Measurements from ENCODE around the gene TEX54.
"Not testable (repeated sequence)": the region's sequence is repeated elsewhere in the genome, so short reads cannot be mapped to it uniquely, and the experiment has no call there.

The TEX54 gene

DNA sequence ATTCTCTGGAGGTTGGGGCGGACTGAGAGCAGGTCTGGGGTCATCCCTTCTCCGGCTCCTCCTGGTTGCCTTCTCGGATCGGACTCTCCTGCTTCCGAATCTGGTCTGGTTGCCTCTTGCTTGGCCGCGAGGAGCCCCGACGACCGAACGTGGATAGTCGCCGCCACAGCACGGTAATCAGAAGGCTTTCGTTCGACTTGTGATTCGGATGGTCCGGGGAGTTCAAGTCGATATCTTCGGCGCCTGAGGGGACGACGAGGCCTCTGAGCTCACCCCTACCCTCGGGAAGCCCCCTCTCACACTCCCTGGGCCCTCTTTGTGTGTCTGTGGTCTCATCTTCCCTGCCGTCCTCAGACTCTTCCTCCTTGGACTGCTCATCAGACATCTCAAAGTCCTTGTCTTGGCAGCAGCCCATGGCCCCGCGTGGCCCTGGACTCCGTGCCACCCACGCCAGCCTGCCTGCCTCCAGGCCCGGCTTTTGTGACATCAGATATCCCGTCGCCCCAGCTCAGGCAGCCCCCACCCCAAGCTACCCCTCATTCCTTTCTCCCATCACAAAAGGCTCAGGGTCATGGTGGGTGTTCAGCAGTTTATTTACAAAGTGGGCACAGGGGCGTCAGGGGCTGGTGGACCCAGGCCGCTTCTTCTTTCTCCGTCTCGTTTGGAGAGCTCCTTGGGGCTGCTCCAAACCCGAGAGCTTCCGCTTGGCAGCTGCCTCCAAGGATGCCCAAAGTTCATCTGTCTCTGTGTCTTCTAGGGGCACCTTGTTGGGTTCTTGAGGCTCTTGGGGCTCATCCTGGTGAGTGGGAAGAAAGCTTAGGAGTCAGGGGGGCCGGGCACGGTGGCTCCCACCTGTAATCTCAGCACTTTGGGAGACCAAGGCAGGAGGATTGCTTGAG lies at the start of gene TEX54:
TSS of gene TEX54 (minus strand) at position 506 of the 899 bp plus-strand sequence.
- no peak for FAIRE-seq

DNA sequence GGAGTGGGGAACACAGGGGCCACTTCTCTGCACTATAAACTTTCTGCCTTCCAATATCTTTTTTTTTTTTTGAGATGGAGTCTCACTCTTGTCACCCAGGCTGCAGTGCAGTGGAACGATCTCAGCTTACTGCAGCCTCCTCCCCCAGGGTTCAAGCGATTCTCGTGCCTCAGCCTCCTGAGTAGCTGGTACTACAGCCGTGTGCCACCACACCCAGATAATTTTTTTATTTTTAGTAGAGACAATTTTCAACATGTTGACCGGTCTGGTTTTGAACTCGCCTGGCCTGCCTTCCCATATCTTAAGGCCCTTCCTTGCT lies 49.7 kb upstream of the TEX54 start:
- FAIRE-seq: no peak

DNA sequence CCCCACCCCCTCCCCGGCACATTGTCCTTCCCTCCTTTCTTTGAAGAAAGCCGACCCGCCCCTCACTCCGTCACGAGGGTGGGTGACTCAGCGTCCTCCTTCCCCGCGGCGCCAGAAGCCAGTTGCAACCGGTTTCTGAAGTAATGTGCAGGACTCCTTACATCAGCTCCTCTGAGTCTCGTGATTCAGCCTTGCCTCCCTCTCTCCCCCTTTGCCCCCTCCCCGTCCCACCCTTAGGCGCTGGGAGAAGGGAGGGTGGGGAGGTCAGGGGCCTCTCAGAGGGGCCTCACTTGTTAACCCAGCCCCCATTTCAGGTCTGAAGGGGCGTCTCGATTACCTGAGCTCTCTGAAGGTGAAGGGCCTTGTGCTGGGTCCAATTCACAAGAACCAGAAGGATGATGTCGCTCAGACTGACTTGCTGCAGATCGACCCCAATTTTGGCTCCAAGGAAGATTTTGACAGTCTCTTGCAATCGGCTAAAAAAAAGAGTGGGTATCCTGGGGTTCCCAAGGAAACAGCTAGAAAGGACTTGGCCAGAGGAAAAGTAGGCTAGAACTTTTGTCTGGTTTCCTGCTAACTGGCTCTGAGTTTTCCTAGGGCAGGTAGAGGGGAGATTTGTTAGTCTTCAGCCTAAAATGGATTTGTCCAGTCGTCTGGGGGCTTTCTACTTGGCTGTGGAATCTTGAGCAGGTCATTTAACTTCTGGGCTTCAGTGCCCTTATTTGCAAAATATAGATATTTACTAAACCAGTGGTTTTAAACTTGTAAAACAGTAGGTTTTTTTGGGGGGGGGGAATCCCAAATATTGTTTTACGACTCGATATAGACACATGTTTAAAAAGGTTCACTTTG lies 49.2 kb upstream of the TEX54 start:
- no peak for FAIRE-seq

DNA sequence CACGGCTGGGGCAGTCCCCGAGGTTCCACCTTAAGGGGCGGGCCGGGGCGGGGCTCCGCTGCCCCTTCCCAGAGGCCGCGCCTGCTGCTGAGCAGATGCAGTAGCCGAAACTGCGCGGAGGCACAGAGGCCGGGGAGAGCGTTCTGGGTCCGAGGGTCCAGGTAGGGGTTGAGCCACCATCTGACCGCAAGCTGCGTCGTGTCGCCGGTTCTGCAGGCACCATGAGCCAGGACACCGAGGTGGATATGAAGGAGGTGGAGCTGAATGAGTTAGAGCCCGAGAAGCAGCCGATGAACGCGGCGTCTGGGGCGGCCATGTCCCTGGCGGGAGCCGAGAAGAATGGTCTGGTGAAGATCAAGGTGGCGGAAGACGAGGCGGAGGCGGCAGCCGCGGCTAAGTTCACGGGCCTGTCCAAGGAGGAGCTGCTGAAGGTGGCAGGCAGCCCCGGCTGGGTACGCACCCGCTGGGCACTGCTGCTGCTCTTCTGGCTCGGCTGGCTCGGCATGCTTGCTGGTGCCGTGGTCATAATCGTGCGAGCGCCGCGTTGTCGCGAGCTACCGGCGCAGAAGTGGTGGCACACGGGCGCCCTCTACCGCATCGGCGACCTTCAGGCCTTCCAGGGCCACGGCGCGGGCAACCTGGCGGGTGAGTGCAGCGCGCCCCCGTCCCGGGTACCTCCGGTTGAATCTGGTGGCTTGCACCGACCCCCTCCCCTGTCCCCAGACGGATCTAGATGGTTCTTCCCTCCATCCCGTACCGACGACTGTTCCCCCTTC lies 48.4 kb upstream of the TEX54 start, which contains the start of gene SLC3A2:
TSS of gene SLC3A2 (plus strand) at position 94 of the 776 bp plus-strand sequence. CDS start at position 222, 128 bp downstream.
- no peak for FAIRE-seq

DNA sequence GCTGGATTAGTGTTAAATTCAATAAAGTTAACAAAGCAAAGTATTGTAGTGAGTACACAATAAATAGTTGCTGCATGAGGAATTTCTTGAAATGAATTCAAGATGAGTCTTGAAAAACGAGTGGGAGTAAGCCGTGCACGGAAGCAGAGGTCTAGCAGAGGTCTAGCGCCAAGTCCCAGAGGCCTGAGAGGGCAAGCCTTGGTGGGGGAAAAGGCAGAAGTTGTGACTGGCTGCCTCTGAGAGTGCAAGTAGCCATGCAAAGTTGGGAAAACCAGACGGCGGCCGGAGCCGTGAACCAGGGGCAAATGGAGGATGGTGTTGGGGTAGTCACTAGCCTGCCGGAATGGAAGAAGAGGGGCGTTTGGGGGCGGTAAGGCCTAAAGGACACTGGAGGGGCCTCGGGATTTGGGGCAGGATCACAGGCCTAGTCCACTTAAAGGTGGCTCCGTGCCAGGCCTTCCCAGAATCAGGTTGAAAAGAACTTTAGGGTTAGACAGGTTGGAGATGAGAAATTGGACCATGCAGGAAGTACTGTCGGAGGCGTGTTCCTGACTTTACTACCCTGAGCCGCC lies 47.7 kb upstream of the TEX54 start:
- no peak for FAIRE-seq

DNA sequence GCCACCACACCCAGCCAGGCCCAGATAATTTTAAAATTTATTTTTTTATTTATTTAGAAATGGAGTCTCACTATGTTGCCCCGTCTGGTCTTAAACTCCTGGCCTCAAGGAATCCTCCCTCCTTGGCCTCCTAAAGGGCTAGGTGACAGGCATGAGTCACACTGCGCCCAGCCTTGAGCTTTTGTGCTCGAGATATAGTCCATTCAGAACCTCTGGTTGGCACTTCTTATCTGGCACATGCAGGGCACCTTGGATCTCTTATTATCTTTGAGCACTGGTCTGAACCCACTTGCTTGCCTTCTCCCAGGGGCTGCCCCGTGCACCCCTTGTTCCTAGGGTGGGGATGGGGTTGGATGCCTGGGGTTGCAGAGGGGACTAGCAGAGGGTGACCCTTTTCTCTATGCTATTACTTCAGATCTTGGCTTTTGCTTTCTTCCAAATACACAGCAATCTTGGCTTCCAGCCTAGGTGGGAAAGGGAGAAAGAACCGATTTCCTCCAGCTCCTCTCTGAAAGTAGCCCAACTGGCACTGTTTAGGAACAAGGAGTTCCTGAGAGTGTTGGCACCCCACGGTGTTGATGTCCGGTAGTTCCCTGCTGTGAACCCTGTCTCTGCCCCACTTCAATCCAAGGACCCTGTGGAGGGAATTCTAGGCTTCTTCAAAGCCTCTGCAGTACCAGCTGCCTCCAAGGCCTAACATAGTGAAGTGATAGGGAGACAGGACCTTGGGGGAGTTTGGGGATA lies 46.8 kb upstream of the TEX54 start:
- FAIRE-seq: no peak

DNA sequence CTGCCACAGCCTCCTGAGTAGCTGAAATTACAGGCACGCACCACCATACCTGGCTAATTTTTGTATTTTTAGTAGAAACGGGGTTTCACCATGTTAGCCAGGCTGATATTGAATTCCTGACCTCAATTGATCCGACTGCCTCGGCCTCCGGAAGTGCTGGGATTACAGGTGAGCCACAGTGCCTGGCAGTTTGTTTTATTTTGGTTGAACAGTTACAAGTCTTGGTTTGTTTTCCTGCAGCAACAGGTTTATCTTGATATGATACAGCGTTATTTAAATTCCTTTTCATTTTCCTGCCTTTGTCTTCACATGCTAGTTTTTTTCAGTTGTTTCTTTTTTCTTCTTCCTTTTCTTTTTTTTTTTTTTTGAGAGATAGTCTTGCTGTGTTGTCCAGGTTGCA lies 44.1 kb upstream of the TEX54 start:
- FAIRE-seq: no peak

DNA sequence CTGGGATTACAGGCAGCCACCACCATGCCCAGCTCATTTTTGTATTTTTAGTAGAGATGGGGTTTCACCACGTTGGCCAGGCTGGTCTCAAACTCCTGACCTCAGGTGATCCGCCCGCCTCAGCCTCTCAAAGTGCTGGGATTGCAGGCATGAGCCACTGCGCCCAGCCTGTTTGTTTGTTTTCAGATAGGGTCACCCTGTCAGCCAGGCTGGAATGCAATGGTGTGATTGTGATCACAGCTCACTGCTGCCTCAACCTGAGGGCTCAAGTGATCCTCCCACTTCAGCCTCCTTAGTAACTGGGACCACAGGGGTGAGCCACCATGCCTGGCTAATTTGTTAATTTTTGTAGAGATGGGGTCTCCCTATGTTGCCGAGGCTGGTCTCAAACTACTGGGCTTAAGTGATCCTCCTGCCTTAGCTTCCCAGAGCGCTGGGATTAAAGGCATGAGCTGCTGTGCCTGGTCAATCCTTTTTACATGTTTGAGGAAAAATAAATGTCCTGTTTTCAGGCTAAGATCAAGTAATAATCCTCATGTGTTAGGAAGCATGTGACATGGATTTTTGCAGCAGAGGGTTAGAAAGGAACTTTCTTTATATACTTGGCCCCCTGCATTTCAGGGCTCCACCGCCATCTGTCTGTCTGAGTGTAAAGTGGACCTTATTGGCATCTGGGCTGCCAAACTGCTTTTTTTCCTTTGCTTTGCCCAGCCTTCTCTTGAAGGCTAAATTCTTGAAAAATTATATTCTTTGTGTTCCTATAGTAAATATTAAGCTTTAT lies 43.2 kb upstream of the TEX54 start:
- no peak for FAIRE-seq

DNA sequence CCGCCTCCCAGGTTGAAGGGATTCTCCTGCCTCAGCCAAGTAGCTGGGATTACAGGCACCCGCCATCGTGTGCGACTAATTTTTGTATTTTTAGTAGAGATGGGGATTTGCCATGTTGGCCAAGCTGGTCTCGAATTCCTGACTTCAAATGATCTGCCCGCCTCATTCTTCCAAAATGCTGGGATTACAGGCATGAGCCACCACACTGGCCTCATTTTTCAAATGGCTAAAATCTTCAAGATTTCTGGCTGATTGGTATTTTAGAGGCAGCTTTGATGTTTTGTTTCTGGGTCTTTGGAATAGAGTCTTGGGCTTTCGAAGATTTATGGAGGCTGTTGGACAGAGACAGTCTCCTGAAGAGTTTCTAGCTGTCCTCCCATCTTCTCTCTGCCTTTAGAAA lies 42.2 kb upstream of the TEX54 start:
- FAIRE-seq: no peak

DNA sequence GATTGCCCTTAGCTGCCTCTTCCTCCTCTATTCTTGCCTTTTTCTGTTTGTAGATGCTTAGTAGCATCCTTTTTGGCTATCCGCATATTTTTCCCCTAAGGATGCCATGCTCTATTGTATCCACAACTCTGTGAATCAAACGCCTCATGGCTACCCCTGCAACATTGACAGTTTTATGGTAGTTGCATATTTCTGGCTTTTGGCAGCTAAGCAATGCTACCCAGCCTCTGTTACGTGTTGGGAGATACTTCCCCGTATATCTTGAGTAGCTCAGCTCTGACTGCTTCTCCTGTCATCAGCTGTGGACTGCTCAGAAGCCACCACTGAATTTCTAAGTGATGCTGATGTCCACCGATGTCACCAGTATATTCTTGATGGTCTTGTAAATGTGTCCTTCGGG lies 33.0 kb upstream of the TEX54 start:
- FAIRE-seq: no peak

DNA sequence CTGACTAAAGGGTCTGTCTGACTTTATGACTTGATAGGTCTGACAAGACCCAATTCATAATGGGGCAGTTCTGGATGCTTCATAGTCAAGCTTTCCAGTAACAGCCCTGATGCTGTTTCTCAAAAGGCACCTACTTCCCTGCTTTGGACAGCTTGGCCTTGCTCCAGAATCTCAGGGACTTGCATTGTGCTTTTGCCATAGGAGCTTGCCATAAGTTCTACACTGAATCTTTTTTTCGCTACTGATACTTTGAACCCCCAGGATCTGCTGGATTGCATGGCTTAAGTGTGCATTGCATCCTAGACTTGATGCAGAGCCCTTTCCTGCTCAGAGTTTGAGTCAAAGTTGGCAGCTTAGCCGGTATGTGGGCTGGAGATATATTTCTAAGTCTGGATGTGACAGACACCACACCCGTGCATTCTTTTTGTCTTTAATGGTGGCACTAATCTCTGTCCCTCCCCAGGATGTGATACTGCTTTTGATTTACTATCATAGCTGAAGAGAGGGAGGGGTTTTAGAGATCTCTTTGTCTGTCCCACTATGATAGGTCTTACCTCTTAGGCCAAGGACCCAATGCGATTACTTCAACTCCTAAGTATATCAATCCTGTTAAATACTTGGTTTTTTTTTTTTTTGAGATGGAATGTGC lies 31.2 kb upstream of the TEX54 start:
- FAIRE-seq: no peak

DNA sequence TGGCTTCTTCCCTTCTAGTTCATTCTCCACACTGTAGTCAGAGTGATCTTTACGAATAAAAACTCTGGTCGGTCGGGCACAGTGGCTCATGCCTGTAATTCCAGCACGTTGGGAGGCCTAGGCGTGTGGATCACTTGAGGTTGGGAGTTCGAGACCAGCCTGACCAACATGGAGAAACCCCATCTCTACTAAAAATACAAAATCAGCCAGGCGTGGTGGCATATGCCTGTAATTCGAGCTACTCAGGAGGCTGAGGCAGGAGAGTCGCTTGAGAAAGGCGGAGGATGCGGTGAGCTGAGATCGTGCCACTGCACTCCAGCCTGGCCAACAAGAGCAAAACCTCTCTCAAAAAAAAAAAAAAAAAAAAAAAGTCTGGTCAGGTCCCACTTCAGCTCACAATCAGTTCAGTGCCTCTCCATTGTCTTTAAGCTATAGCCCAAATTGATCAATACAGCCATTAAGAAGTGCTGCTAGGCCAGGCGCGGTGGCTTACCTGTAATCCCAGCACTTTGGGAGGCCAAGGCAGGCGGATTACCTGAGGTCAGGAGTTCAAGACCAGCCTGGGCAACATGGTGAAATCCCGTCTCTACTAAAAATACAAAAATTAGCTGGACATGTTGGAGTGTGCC lies 29.0 kb upstream of the TEX54 start:
- not testable (repeated sequence) for FAIRE-seq

DNA sequence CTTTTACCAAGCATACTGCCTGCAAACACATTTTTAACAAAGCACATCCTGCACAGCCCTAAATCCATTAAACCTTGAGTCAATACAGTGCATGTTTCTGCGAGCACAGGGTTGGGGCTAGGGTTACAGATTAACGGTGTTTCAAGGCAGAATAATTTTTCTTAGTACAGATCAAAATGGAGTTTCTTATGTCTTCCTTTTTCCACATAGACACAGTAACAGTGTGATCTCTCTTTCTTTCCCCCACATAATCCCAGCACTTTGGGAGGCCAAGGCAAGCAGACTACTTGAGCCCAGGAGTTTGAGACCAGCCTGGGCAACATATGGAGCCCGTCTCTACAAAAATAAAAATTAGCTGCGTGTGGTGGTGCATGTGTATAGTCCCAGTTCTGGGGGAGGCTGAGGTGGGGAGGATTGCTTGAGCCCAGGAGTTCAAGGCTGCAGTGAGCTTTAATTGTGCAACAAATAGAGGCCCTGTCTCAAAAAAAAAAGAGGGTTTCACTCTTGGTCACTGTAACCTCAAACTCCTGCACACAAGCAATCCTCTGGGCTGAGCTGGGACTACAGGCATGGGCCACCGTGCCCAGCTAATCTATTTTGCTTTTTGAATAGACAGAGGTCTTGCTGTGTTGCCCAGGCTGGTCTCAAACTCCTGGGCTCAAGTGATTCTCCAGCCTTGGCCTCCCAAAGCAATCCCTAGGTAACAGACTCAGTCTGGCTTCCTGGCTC lies 28.4 kb upstream of the TEX54 start:
- FAIRE-seq: no peak

DNA sequence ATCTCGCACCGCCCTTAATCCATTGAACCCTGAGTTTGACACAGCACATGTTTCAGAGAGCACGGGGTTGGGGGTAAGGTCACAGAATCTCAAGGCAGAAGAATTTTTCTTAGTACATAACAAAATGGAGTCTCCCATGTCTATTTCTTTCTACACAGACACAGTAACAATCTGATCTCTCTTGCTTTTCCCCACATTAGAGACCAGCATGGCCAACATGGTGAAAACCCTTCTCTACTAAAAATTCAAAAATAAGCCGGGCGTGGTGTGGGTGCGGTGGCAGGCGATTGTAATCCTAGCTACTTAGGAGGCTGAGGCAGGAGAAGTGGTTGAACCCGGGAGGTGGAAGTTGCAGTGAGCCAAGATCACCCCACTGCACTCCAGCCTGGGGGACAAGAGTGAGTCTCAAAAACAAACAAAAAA lies 26.7 kb upstream of the TEX54 start:
- FAIRE-seq: not testable (repeated sequence)

DNA sequence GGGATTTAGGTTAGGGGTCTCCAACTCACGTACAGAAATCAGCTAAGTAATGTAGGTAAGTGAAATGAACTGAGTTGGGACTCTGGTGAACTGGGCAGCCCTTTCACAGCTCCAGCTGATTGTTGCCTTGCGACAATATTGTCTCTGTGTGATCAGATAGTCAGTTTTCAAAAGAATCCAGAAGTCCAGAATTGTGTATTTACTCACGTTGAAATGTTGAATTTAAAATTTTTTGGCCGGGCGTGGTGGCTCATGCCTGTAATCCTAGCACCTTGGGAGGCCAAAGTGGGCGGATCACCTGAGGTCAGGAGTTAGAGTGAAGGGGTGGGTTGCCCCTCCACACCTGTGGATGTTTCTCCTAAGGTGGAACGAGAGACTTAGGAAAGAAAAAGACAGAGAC lies 25.6 kb upstream of the TEX54 start:
- no peak for FAIRE-seq

DNA sequence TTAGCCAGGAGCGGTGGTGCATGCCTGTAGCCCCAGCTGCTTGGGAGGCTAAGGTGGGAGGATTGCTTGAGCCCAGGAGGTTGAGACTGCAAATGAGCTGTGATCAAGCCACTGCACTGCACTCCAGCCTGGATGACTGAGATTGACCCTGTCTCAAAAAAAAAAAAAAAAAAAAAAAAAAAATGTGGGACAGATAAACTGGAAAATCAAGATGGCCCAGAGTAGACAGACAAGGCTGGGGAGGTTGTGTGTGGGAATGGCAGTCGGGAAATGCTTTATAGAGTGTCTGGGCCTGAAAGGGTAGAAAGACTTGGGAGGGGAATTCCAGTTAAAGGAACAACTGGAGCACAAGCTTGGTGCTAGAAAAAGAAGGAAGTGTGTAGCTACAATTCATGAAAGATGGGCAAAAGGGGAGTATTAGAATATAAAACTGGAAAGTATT lies 24.9 kb upstream of the TEX54 start:
- FAIRE-seq: no peak

DNA sequence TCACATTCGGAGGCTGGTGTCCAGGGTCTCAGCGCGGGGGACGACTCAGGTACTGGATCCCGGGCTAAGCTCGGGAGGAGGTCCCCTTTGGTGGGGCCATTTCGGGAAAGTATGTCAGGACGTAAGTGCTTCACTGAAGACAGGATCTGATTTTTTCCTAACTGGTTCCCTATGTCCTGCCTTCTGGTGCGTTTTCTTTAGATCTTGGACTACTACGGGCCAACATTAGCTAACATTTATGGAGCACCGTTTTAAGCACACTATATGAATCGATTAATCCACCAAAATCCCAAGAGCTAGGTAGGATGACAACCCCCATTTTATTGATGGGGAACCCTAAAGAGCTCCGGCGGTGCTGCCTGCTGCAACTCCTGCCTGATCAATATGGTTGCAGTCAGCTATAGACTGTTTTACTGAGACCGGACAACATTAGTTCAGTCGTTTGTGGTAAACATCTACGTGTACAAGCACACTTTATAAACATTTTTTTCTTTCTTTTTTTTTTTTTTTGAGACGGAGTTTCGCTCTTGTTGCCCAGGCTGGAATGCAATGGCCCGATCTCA lies 23.8 kb upstream of the TEX54 start:
- FAIRE-seq: no peak

DNA sequence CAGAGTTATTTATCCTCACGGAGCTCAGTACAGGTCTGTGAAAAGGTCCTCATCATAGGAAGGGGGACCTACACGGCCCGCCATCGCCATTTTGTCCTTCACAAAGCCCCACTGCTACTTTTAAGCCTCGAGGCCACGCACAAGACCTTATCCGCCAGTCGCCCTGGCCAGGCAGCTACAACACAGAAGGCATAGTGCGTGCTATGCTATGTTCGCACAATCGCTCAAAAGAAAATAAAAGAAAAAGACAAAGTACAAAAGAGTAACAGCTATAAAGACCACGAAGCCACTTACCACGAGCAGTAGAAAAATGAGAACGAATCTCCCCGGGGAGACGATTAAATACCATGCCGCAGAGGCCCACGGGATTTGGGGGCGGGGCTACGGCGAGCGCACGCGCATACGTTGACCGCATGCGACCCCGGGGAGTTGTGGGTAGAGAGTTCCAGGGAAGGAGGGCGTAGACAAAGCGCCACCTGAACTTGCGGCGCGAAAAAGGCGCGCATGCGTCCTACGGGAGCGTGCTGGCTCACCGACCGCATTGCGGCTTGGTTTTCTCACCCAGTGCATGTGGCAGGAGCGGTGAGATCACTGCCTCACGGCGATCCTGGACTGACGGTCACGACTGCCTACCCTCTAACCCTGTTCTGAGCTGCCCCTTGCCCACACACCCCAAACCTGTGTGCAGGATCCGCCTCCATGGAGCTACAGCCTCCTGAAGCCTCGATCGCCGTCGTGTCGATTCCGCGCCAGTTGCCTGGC lies 23.1 kb upstream of the TEX54 start:
- FAIRE-seq: peak; percentile 59
